HepG2 (cell line): ENCODE measurements around the gene ADCY7. TPM values are rescaled to one million over a fixed set of nuclear protein-coding genes. Genes with fewer than 3 reads are reported as not detected.

Source experiments
- ATAC-seq: fragments of 200-7000 bp; cut with Tn5 transposase; 3 replicates; pipeline ENCODE4 v1.9.1; 2020; ENCODE audit warnings: mild to moderate bottlenecking, moderate library complexity
- BruUV-seq: library from RNA; stranded (reverse); fragments of 400-500 nt; replicated peaks from 2 replicates; lab custom pipeline; 2021; lab: Mats Ljungman, UMichigan
- CTCF ChIA-PET: fragments of 300-600 bp; formaldehyde crosslinking; extraction: SDS; loops from one replicate; lab custom pipeline; 2021; ENCODE audit warnings: low total read pairs, inconsistent platforms, low intra/inter-chr PET ratio; lab: Yijun Ruan, JAX
- POLR2A ChIA-PET: fragments of 350-600 bp; sonication (Branson Sonifier 250); formaldehyde crosslinking; loops from one replicate; lab custom pipeline; 2020; ENCODE audit warnings: antibody characterized with exemption, inconsistent platforms; lab: Yijun Ruan, JAX
- DNase-seq: peaks from one replicate; pipeline ENCODE4 v3.0.0-alpha.2; 2015; ENCODE audit warnings: low spot score
- FAIRE-seq: peaks from 3 replicates; lab custom pipeline; 2011; peaks lifted over from hg19 to GRCh38; lab: Jason Lieb, UNC
- H2AFZ ChIP-seq: one replicate; pipeline ENCODE4 v1.6.1; 2011; ENCODE audit warnings: low read length, inconsistent platforms
- H3K27ac ChIP-seq: fragments of 300-600 bp; 3 replicates; pipeline ENCODE4 v1.8.0; 2011; ENCODE audit warnings: mixed run types, mild to moderate bottlenecking, mixed read lengths, low read length, inconsistent platforms; ENCODE audit not compliant: insufficient read depth; ENCODE audit errors: extremely low read length
- H3K27me3 ChIP-seq, 2 experiments: fragments of 200-600 bp in 1 of 2; 2 replicates in 1 of 2; 3 replicates in 1 of 2; pipeline versions ENCODE4 v1.6.0 to v1.8.0; 2011; ENCODE audit warnings: low read length in 2 of 2, mild to moderate bottlenecking in 2 of 2, moderate library complexity in 2 of 2, inconsistent platforms in 1 of 2; ENCODE audit not compliant: insufficient read depth in 2 of 2, control insufficient read depth in 1 of 2
- H3K36me3 ChIP-seq, 2 experiments: fragments of 200-600 bp in 1 of 2; replicated peaks in 1 of 2; 2 replicates in 1 of 2; 3 replicates in 1 of 2; pipeline versions ENCODE4 v1.5.1 to v1.8.0; 2011; ENCODE audit warnings: low read length in 2 of 2, inconsistent platforms in 1 of 2; ENCODE audit not compliant: insufficient read depth in 2 of 2, control insufficient read depth in 1 of 2
- H3K4me1 ChIP-seq: 2 replicates; pipeline ENCODE4 v1.5.1; 2012; ENCODE audit warnings: low read length, inconsistent platforms; ENCODE audit not compliant: insufficient read depth
- H3K4me2 ChIP-seq: 2 replicates; pipeline ENCODE4 v1.6.0; 2011; ENCODE audit warnings: low read depth, low read length, inconsistent platforms
- H3K4me3 ChIP-seq, 3 experiments: fragments of 200-600 bp in 1 of 3; sonication (generic), shearing (Covaris generic) in 1 of 3; replicated peaks in 1 of 3; 2 replicates each; pipeline ENCODE4 v1.5.1; 2011 to 2016; ENCODE audit warnings: low read length in 3 of 3, inconsistent platforms in 2 of 3, low read depth in 2 of 3, mild to moderate bottlenecking in 2 of 3, control low read depth in 1 of 3, mixed read lengths in 1 of 3; ENCODE audit not compliant: insufficient read depth in 1 of 3
- H3K79me2 ChIP-seq: one replicate; pipeline ENCODE4 v1.6.1; 2011; ENCODE audit warnings: low read length, inconsistent platforms; ENCODE audit not compliant: insufficient read depth
- H3K9ac ChIP-seq: 2 replicates; pipeline ENCODE4 v1.6.0; 2011; ENCODE audit warnings: mild to moderate bottlenecking, low read depth, low read length, inconsistent platforms; ENCODE audit not compliant: insufficient read depth
- H3K9me3 ChIP-seq: 2 replicates; pipeline ENCODE4 v1.5.1; 2012; ENCODE audit warnings: mild to moderate bottlenecking, low read length
- H4K20me1 ChIP-seq: 2 replicates; pipeline ENCODE4 v1.6.0; 2011; ENCODE audit warnings: inconsistent platforms, mild to moderate bottlenecking, low read length, moderate library complexity; ENCODE audit not compliant: insufficient read depth
- ATF1 ChIP-seq: IDR thresholded peaks from 2 replicates; pipeline ENCODE4 v1.6.1; 2016; ENCODE audit warnings: mild to moderate bottlenecking, control low read depth
- CREB1 ChIP-seq, 2 experiments: fragments of 450-650 bp in 1 of 2; IDR thresholded peaks; 2 replicates each; pipeline ENCODE4 v1.6.1; 2016 to 2017; ENCODE audit warnings: control low read depth in 1 of 2, mild to moderate bottlenecking in 1 of 2, missing compliant biosample characterization in 1 of 2, missing genetic modification characterization in 1 of 2
- MTA1 ChIP-seq: sonication (generic); formaldehyde crosslinking; IDR thresholded peaks from 2 replicates; pipeline ENCODE4 v1.4.0; 2020; ENCODE audit warnings: missing genetic modification reagents, mild to moderate bottlenecking, borderline replicate concordance
- TP53 ChIP-seq: sonication (generic); formaldehyde crosslinking; conservative IDR thresholded peaks from 2 replicates; pipeline ENCODE4 v1.4.0; 2020; ENCODE audit warnings: missing genetic modification reagents
- U2AF2 ChIP-seq: fragments of 200-400 bp; formaldehyde crosslinking; IDR thresholded peaks from 2 replicates; pipeline ENCODE4 v1.6.1; 2017; ENCODE audit warnings: low read depth, mild to moderate bottlenecking, low read length
- ZNF589 ChIP-seq: sonication (generic); formaldehyde crosslinking; conservative IDR thresholded peaks from 2 replicates; pipeline ENCODE4 v1.8.0; 2022; ENCODE audit warnings: mild to moderate bottlenecking, moderate library complexity, missing genetic modification reagents
- ZNF788 ChIP-seq: sonication (generic); formaldehyde crosslinking; IDR thresholded peaks from 2 replicates; pipeline ENCODE4 v1.5.0; 2020; ENCODE audit warnings: mild to moderate bottlenecking, missing genetic modification reagents, borderline replicate concordance
- ZNF850 ChIP-seq: sonication (generic); formaldehyde crosslinking; conservative IDR thresholded peaks from 2 replicates; pipeline ENCODE4 v1.9.0; 2021; ENCODE audit warnings: mild to moderate bottlenecking, missing genetic modification reagents
- ZSCAN12 ChIP-seq: sonication (generic); formaldehyde crosslinking; IDR thresholded peaks from 2 replicates; pipeline ENCODE4 v1.9.0; 2021; ENCODE audit warnings: mild to moderate bottlenecking, missing genetic modification reagents
- WGBS: methylation state at CpG from one replicate; pipeline ENCODE4 v1.1.6; 2017; ENCODE audit warnings: low lambda C conversion rate; 5-methylcytosine and 5-hydroxymethylcytosine counted together
- in situ Hi-C: cut with HindIII; loops from 2 replicates; pipeline ENCODE4 v1.10.0; 2017; ENCODE audit warnings: low pct_unique_long_range_greater_than_20kb; ENCODE audit not compliant: extremely low pct_ligation_motif_present
- intact Hi-C: fragments of 100-400 bp; cut with micrococcal nuclease; formaldehyde crosslinking; loops from one replicate; pipeline ENCODE4 v1.10.0; 2022; ENCODE audit not compliant: unreplicated experiment
- polyA plus RNA-seq, 8 experiments: library from polyadenylated mRNA; depleted of rRNA in 3 of 8; stranded (reverse) in 7 of 8; unstranded in 1 of 8; fragments of >200 nt; fragmentation: Illumina TruSeq in 4 of 8; extraction: Trizol in 4 of 8; gene quantifications; 2 replicates each; pipeline versions ENCODE4 v1.2.1 to v1.2.3, GENCODE V29; 2011 to 2016; ENCODE audit warnings: low read depth in 4 of 8, missing spikeins in 1 of 8, mixed read lengths in 1 of 8; ENCODE audit not compliant: insufficient read depth in 1 of 8
- total RNA-seq, 5 experiments: library from RNA; depleted of rRNA; stranded (reverse); fragments of >200 nt; fragmentation: Illumina TruSeq; extraction: Trizol; gene quantifications; 2 replicates each; pipeline ENCODE4 v1.2.3, GENCODE V29; 2016; ENCODE audit warnings: low read depth in 1 of 5
- TF ChIP-seq, protein P1 (sequence below): sonication (generic); formaldehyde crosslinking; IDR thresholded peaks from 2 replicates; pipeline ENCODE4 v1.5.0; 2020; ENCODE audit warnings: missing genetic modification reagents
- TF ChIP-seq, protein P2 (sequence below): sonication (generic); formaldehyde crosslinking; IDR thresholded peaks from 2 replicates; pipeline ENCODE4 v1.5.1; 2020; ENCODE audit warnings: mild to moderate bottlenecking, missing genetic modification reagents, borderline replicate concordance

The ADCY7 gene
- total and polyA plus RNA-seq, 2 of the 13 experiments (the other 11 are each of a cell fraction or from before 2014, with no cell fraction given): 2.2 to 4.3 TPM

GRCh38 chr16:50275428-50276325, 9.3 kb downstream of the ADCY7 start:
- H4K20me1 ChIP-seq: no peaks in the 10 kb centered on the region
- DNase-seq: no peak
- no peak overlapping the region for H3K4me3 ChIP-seq
- H3K79me2 ChIP-seq: no peaks in the 10 kb centered on the region
- no peak for ATAC-seq
- ChIA-PET POLR2A (no interaction called here), CTCF (no interaction called here)
- peaks cover 21% of the 10 kb centered on the region for H3K4me1 ChIP-seq
- H3K27me3 ChIP-seq: peaks cover 2 to 26% of the 10 kb centered on the region in 2 experiments; a peak in 3 of 5 replicates
- H3K36me3 ChIP-seq: no peaks in the 10 kb centered on the region
- 64% methylated on average over 6 of the region's 12 CpGs for WGBS
- no TSS peak for BruUV-seq
- H3K9me3 ChIP-seq: no peaks in the 10 kb centered on the region
- H3K4me2 ChIP-seq: no peak overlapping the region
- in situ Hi-C loops: no loop called here
- intact Hi-C loops: no loop called here
- H3K27ac ChIP-seq: no peak overlapping the region
- no peak overlapping the region for H3K9ac ChIP-seq
- H2AFZ ChIP-seq: no peak overlapping the region
- TF ChIP-seq ZSCAN12 (CRISPR knock-in tag): no peak
- TF ChIP-seq, protein P1, sequence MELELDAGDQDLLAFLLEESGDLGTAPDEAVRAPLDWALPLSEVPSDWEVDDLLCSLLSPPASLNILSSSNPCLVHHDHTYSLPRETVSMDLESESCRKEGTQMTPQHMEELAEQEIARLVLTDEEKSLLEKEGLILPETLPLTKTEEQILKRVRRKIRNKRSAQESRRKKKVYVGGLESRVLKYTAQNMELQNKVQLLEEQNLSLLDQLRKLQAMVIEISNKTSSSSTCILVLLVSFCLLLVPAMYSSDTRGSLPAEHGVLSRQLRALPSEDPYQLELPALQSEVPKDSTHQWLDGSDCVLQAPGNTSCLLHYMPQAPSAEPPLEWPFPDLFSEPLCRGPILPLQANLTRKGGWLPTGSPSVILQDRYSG (CRISPR knock-in tag): no peak
- FAIRE-seq: no peak

DNA sequence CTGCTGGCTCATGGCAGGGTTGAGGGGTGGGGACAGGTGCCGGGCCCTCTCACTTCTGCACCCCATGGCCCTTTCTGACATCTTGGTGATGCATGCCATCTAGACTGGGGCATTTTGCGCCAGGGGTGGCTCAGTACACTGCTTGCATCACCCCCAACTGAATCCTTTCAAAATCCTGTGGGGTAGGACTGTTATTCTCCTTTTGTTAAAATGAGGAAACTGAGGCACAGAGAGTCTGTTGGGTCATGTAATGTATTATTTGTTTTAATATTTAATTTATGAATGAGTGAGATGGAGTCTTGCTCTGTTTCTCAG, 9.9 kb downstream of the ADCY7 start:
- FAIRE-seq (no peak), ATAC-seq (no peak), DNase-seq (no peak)
- no peak overlapping the region for H3K4me2 ChIP-seq
- H3K4me3 ChIP-seq: no peak overlapping the region
- 75% methylated on average over 2 of the region's 2 CpGs for WGBS
- H3K9me3 ChIP-seq: no peaks in the 10 kb centered on the region
- intact Hi-C loops (no loop called here), in situ Hi-C loops (no loop called here)
- no peaks in the 10 kb centered on the region for H4K20me1 ChIP-seq
- CTCF ChIA-PET: no interaction called here
- no peaks in the 10 kb centered on the region for H3K36me3 ChIP-seq
- H3K4me1 ChIP-seq: peaks cover 16% of the 10 kb centered on the region
- H3K79me2 ChIP-seq: no peaks in the 10 kb centered on the region
- no TSS peak for BruUV-seq
- no peak overlapping the region for H2AFZ ChIP-seq
- no peak overlapping the region for H3K27ac ChIP-seq
- no peak overlapping the region for H3K9ac ChIP-seq
- POLR2A ChIA-PET: no interaction called here
- peaks cover 2 to 26% of the 10 kb centered on the region in 2 experiments; a peak in 3 of 5 replicates for H3K27me3 ChIP-seq
- TF ChIP-seq MTA1: no peak
- no peak for TF ChIP-seq ZNF788 (CRISPR knock-in tag)
- TF ChIP-seq, protein P2, sequence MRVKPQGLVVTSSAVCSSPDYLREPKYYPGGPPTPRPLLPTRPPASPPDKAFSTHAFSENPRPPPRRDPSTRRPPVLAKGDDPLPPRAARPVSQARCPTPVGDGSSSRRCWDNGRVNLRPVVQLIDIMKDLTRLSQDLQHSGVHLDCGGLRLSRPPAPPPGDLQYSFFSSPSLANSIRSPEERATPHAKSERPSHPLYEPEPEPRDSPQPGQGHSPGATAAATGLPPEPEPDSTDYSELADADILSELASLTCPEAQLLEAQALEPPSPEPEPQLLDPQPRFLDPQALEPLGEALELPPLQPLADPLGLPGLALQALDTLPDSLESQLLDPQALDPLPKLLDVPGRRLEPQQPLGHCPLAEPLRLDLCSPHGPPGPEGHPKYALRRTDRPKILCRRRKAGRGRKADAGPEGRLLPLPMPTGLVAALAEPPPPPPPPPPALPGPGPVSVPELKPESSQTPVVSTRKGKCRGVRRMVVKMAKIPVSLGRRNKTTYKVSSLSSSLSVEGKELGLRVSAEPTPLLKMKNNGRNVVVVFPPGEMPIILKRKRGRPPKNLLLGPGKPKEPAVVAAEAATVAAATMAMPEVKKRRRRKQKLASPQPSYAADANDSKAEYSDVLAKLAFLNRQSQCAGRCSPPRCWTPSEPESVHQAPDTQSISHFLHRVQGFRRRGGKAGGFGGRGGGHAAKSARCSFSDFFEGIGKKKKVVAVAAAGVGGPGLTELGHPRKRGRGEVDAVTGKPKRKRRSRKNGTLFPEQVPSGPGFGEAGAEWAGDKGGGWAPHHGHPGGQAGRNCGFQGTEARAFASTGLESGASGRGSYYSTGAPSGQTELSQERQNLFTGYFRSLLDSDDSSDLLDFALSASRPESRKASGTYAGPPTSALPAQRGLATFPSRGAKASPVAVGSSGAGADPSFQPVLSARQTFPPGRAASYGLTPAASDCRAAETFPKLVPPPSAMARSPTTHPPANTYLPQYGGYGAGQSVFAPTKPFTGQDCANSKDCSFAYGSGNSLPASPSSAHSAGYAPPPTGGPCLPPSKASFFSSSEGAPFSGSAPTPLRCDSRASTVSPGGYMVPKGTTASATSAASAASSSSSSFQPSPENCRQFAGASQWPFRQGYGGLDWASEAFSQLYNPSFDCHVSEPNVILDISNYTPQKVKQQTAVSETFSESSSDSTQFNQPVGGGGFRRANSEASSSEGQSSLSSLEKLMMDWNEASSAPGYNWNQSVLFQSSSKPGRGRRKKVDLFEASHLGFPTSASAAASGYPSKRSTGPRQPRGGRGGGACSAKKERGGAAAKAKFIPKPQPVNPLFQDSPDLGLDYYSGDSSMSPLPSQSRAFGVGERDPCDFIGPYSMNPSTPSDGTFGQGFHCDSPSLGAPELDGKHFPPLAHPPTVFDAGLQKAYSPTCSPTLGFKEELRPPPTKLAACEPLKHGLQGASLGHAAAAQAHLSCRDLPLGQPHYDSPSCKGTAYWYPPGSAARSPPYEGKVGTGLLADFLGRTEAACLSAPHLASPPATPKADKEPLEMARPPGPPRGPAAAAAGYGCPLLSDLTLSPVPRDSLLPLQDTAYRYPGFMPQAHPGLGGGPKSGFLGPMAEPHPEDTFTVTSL (CRISPR knock-in tag): no peak
- TF ChIP-seq ZNF589 (CRISPR knock-in tag): no peak
- no peak for TF ChIP-seq U2AF2
- no peak for TF ChIP-seq CREB1 (IDR thresholded peaks at IDR 0.05)
- no peak for TF ChIP-seq CREB1 (CRISPR knock-in tag; IDR thresholded peaks at IDR 0.05)
- TF ChIP-seq ZNF850 (CRISPR knock-in tag): no peak
- no peak for TF ChIP-seq ATF1 (CRISPR knock-in tag)
- TF ChIP-seq TP53 (CRISPR knock-in tag): no peak
